ENCODE results near the gene PTPRZ1.

PTPRZ1 gene

GRCh38 chr7:122103064-122103463 lies 230.1 kb downstream of the PTPRZ1 start:
- H3K4me3 ChIP-seq (ENCODE audit: insufficient read depth, low read length, poor library complexity, severe bottlenecking) = no peak overlapping the region
- no peaks in the 10 kb centered on the region for H3F3A ChIP-seq (ENCODE audit: insufficient read depth)
- no peak overlapping the region for H3K9ac ChIP-seq (ENCODE audit: low read length)
- H3K4me2 ChIP-seq (ENCODE audit: low read depth, low read length, poor library complexity, severe bottlenecking) = no peak overlapping the region
- TF ChIP-seq, protein P1, sequence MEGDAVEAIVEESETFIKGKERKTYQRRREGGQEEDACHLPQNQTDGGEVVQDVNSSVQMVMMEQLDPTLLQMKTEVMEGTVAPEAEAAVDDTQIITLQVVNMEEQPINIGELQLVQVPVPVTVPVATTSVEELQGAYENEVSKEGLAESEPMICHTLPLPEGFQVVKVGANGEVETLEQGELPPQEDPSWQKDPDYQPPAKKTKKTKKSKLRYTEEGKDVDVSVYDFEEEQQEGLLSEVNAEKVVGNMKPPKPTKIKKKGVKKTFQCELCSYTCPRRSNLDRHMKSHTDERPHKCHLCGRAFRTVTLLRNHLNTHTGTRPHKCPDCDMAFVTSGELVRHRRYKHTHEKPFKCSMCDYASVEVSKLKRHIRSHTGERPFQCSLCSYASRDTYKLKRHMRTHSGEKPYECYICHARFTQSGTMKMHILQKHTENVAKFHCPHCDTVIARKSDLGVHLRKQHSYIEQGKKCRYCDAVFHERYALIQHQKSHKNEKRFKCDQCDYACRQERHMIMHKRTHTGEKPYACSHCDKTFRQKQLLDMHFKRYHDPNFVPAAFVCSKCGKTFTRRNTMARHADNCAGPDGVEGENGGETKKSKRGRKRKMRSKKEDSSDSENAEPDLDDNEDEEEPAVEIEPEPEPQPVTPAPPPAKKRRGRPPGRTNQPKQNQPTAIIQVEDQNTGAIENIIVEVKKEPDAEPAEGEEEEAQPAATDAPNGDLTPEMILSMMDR (IDR thresholded peaks at IDR 0.05; ENCODE audit: insufficient read depth, low read length, poor library complexity, severe bottlenecking) = no peak
- no peak for TF ChIP-seq EZH2phosphoT487 (conservative IDR thresholded peaks at IDR 0.05; ENCODE audit: low read length)
- H3K9me3 ChIP-seq (ENCODE audit: insufficient read depth, low read length) = no peaks in the 10 kb centered on the region
- no peak overlapping the region for H2AFZ ChIP-seq (ENCODE audit: low read depth, low read length, severe bottlenecking)
- no peaks in the 10 kb centered on the region for H3K9me2 ChIP-seq (replicated peaks; ENCODE audit: insufficient read depth, low read length)
- no peaks in the 10 kb centered on the region for H3K36me3 ChIP-seq (ENCODE audit: low read length)
- no peaks in the 10 kb centered on the region for H3K27me3 ChIP-seq (ENCODE audit: low read length)
- H3K27ac ChIP-seq (ENCODE audit: low read depth, low read length) = no peak overlapping the region
- no peaks in the 10 kb centered on the region for H4K20me1 ChIP-seq (ENCODE audit: low read depth, low read length)
- no peaks in the 10 kb centered on the region for H3K79me2 ChIP-seq (ENCODE audit: insufficient read depth, low read length)

Data from SU-DHL-6 (cell line).